ENCODE measurements around the gene TEX19. TPM values are rescaled to one million over a fixed set of nuclear protein-coding genes. Genes with fewer than 3 reads are reported as not detected.

TEX19 gene
- total and polyA plus RNA-seq, 2 of the 8 experiments (the other 6 are each of a cell fraction or from before 2014, with no cell fraction given): 0.54 to 0.80 TPM

Other genes with a start within 250 kb of the TEX19 start
- gene CCDC57, start 146.4 kb upstream of the TEX19 start, total RNA-seq (2021; fragmentation: NEBNext Ultra II Directional; extraction: Animal tissue kit (Norgen Biotek cat#: 25700)): 12.6 and 12.9 TPM in 2 replicates
- gene CCDC57, start 146.4 kb upstream of the TEX19 start, polyA plus RNA-seq (2011; rRNA removed): 8.4 and 10.1 TPM in 2 replicates
- gene SLC16A3, start 130.2 kb upstream of the TEX19 start, total RNA-seq (2021; fragmentation: NEBNext Ultra II Directional; extraction: Animal tissue kit (Norgen Biotek cat#: 25700)): 3.6 and 3.8 TPM in 2 replicates
- gene SLC16A3, start 130.2 kb upstream of the TEX19 start, polyA plus RNA-seq (2011; rRNA removed): 8.7 and 12.2 TPM in 2 replicates
- 103 and 107 TPM in 2 replicates for gene CSNK1D, start 85.5 kb upstream of the TEX19 start, total RNA-seq (2021; fragmentation: NEBNext Ultra II Directional; extraction: Animal tissue kit (Norgen Biotek cat#: 25700))
- gene CSNK1D, start 85.5 kb upstream of the TEX19 start, polyA plus RNA-seq (2011; rRNA removed): 73.5 and 114 TPM in 2 replicates
- 0.86 and 1.3 TPM in 2 replicates for gene CD7, start 41.6 kb upstream of the TEX19 start, total RNA-seq (2021; fragmentation: NEBNext Ultra II Directional; extraction: Animal tissue kit (Norgen Biotek cat#: 25700))
- gene CD7, start 41.6 kb upstream of the TEX19 start, polyA plus RNA-seq (2011; rRNA removed): 0.83 and 1.8 TPM in 2 replicates
- gene SECTM1, start 25.5 kb upstream of the TEX19 start, total RNA-seq (2021; fragmentation: NEBNext Ultra II Directional; extraction: Animal tissue kit (Norgen Biotek cat#: 25700)): 0.20 and 0.57 TPM in 2 replicates
- 0.46 and 0.65 TPM in 2 replicates for gene SECTM1, start 25.5 kb upstream of the TEX19 start, polyA plus RNA-seq (2011; rRNA removed)
- gene UTS2R, start 12.5 kb downstream of the TEX19 start, total RNA-seq (2021; fragmentation: NEBNext Ultra II Directional; extraction: Animal tissue kit (Norgen Biotek cat#: 25700)): 0.63 TPM in 1 of 2 replicates, not detected in the other
- 0.27 and 0.49 TPM in 2 replicates for gene UTS2R, start 12.5 kb downstream of the TEX19 start, polyA plus RNA-seq (2011; rRNA removed)
- gene HEXD, start 59.1 kb downstream of the TEX19 start, total RNA-seq (2021; fragmentation: NEBNext Ultra II Directional; extraction: Animal tissue kit (Norgen Biotek cat#: 25700)): 20.6 and 24.2 TPM in 2 replicates
- gene HEXD, start 59.1 kb downstream of the TEX19 start, polyA plus RNA-seq (2011; rRNA removed): 21.8 and 33.7 TPM in 2 replicates
- 21.8 and 24.4 TPM in 2 replicates for gene OGFOD3, start 59.3 kb downstream of the TEX19 start, total RNA-seq (2021; fragmentation: NEBNext Ultra II Directional; extraction: Animal tissue kit (Norgen Biotek cat#: 25700))
- gene OGFOD3, start 59.3 kb downstream of the TEX19 start, polyA plus RNA-seq (2011; rRNA removed): 21.1 and 27.9 TPM in 2 replicates
- 66.7 and 74.6 TPM in 2 replicates for gene CYBC1, start 91.5 kb downstream of the TEX19 start, total RNA-seq (2021; fragmentation: NEBNext Ultra II Directional; extraction: Animal tissue kit (Norgen Biotek cat#: 25700))
- gene CYBC1, start 91.5 kb downstream of the TEX19 start, polyA plus RNA-seq (2011; rRNA removed): 81.4 and 116 TPM in 2 replicates
- 87.4 and 97.4 TPM in 2 replicates for gene NARF, start 99.5 kb downstream of the TEX19 start, total RNA-seq (2021; fragmentation: NEBNext Ultra II Directional; extraction: Animal tissue kit (Norgen Biotek cat#: 25700))
- 131 and 161 TPM in 2 replicates for gene NARF, start 99.5 kb downstream of the TEX19 start, polyA plus RNA-seq (2011; rRNA removed)
- gene FOXK2, start 160.5 kb downstream of the TEX19 start, total RNA-seq (2021; fragmentation: NEBNext Ultra II Directional; extraction: Animal tissue kit (Norgen Biotek cat#: 25700)): 64.9 and 66.9 TPM in 2 replicates
- gene FOXK2, start 160.5 kb downstream of the TEX19 start, polyA plus RNA-seq (2011; rRNA removed): 34.7 and 42.3 TPM in 2 replicates